ENCODE measurements around the gene GFPT1.
"Not testable (repeated sequence)": the region's sequence is repeated elsewhere in the genome, so short reads cannot be mapped to it uniquely, and the experiment has no call there.

Gene GFPT1

GRCh38 chr2:69383176-69383812 is 3.7 kb downstream of the GFPT1 start:
- DNase-seq (ENCODE audit: low spot score) = no peak

- no peak for DNase-seq (ENCODE audit: low spot score)
Measured at GRCh38 chr2:69382547-69382946, 4.5 kb downstream of the GFPT1 start.

- DNase-seq (ENCODE audit: low spot score) = no peak
Measured at GRCh38 chr2:69381337-69381737, 5.7 kb downstream of the GFPT1 start.

GRCh38 chr2:69380072-69380917 is 6.7 kb downstream of the GFPT1 start:
- DNase-seq (ENCODE audit: low spot score) = no peak

GRCh38 chr2:69376403-69376802 is 10.6 kb downstream of the GFPT1 start:
- no peak for DNase-seq (ENCODE audit: low spot score)

- DNase-seq (ENCODE audit: low spot score) = no peak
Measured at GRCh38 chr2:69375494-69376353, 11.3 kb downstream of the GFPT1 start.

GRCh38 chr2:69372767-69373166 is 14.3 kb downstream of the GFPT1 start:
- no peak for DNase-seq (ENCODE audit: low spot score)

- DNase-seq (ENCODE audit: low spot score) = no peak
Measured at GRCh38 chr2:69369802-69370201, 17.2 kb downstream of the GFPT1 start.

- DNase-seq (ENCODE audit: low spot score) = no peak
Measured at GRCh38 chr2:69368588-69368987, 18.4 kb downstream of the GFPT1 start.

GRCh38 chr2:69359371-69359770 is 27.7 kb downstream of the GFPT1 start:
- no peak for DNase-seq (ENCODE audit: low spot score)

GRCh38 chr2:69358914-69359313 is 28.1 kb downstream of the GFPT1 start:
- DNase-seq (ENCODE audit: low spot score) = no peak

GRCh38 chr2:69356471-69356870 is 30.6 kb downstream of the GFPT1 start:
- DNase-seq (ENCODE audit: low spot score) = no peak

- not testable (repeated sequence) for DNase-seq (ENCODE audit: low spot score)
Measured at GRCh38 chr2:69354976-69355375, 32.1 kb downstream of the GFPT1 start.

- no peak for DNase-seq (ENCODE audit: low spot score)
Measured at GRCh38 chr2:69353360-69353759, 33.7 kb downstream of the GFPT1 start.

- DNase-seq (ENCODE audit: low spot score) = no peak
Measured at GRCh38 chr2:69348781-69349180, 38.2 kb downstream of the GFPT1 start.

- DNase-seq (ENCODE audit: low spot score) = no peak
Measured at GRCh38 chr2:69345434-69345833, 41.6 kb downstream of the GFPT1 start.

- no peak for DNase-seq (ENCODE audit: low spot score)
Measured at GRCh38 chr2:69344305-69344704, 42.7 kb downstream of the GFPT1 start.

GRCh38 chr2:69340101-69340775 is 46.8 kb downstream of the GFPT1 start:
- no peak for DNase-seq (ENCODE audit: low spot score)

GRCh38 chr2:69335311-69335710 is 51.7 kb downstream of the GFPT1 start:
- DNase-seq (ENCODE audit: low spot score) = no peak

GRCh38 chr2:69333352-69333751 is 53.7 kb downstream of the GFPT1 start:
- no peak for DNase-seq (ENCODE audit: low spot score)

- no peak for DNase-seq (ENCODE audit: low spot score)
Measured at GRCh38 chr2:69330781-69331180, 56.2 kb downstream of the GFPT1 start.

- DNase-seq (ENCODE audit: low spot score) = no peak
Measured at GRCh38 chr2:69322631-69323030, 64.4 kb downstream of the GFPT1 start.
